ENCODE results near the gene TUBG1.

- TF ChIP-seq CTCF (IDR thresholded peaks at IDR 0.05), result no peak
- no peak for TF ChIP-seq POLR2A (IDR thresholded peaks at IDR 0.05)
Observed at GRCh38 chr17:42596386-42596785, 13.1 kb upstream of the TUBG1 start.

Measured in heart left ventricle (tissue), 13 donors.